ENCODE measurements around the gene COL25A1.

Gene COL25A1

DNA sequence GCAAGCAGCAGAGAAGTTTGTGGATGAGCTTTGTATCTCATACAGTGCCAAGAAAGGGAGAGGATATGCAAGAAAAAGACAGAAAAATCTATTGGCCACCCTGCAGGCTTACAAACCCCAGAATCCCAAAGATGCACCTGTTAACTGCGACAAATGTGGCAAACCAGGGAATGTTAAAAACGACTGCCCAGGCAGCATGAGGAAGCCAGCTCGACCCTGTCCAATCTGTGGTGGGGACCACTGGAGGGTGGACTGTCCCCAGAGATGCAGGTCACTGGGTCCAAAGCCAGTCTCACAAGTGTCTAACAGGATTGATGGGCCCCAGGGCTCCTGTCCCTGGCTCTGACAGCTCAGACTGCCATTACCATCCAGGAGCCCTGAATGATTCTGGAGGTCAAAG, 12.9 kb upstream of the COL25A1 start:
- Mint-ChIP-seq H3K27ac (no peak overlapping the region), H3K36me3 (ENCODE audit: low read depth) (no peaks in the 10 kb centered on the region), H3K9me3 (peaks cover 22% of the 10 kb centered on the region), H3K27me3 (ENCODE audit: low read depth) (no peaks in the 10 kb centered on the region), H3K4me1 (no peaks in the 10 kb centered on the region), H3K4me3 (no peak overlapping the region)
- TF ChIP-seq, protein P1, sequence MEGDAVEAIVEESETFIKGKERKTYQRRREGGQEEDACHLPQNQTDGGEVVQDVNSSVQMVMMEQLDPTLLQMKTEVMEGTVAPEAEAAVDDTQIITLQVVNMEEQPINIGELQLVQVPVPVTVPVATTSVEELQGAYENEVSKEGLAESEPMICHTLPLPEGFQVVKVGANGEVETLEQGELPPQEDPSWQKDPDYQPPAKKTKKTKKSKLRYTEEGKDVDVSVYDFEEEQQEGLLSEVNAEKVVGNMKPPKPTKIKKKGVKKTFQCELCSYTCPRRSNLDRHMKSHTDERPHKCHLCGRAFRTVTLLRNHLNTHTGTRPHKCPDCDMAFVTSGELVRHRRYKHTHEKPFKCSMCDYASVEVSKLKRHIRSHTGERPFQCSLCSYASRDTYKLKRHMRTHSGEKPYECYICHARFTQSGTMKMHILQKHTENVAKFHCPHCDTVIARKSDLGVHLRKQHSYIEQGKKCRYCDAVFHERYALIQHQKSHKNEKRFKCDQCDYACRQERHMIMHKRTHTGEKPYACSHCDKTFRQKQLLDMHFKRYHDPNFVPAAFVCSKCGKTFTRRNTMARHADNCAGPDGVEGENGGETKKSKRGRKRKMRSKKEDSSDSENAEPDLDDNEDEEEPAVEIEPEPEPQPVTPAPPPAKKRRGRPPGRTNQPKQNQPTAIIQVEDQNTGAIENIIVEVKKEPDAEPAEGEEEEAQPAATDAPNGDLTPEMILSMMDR (IDR thresholded peaks at IDR 0.05; ENCODE audit: unreplicated experiment in 3 of 3): no peak

DNA sequence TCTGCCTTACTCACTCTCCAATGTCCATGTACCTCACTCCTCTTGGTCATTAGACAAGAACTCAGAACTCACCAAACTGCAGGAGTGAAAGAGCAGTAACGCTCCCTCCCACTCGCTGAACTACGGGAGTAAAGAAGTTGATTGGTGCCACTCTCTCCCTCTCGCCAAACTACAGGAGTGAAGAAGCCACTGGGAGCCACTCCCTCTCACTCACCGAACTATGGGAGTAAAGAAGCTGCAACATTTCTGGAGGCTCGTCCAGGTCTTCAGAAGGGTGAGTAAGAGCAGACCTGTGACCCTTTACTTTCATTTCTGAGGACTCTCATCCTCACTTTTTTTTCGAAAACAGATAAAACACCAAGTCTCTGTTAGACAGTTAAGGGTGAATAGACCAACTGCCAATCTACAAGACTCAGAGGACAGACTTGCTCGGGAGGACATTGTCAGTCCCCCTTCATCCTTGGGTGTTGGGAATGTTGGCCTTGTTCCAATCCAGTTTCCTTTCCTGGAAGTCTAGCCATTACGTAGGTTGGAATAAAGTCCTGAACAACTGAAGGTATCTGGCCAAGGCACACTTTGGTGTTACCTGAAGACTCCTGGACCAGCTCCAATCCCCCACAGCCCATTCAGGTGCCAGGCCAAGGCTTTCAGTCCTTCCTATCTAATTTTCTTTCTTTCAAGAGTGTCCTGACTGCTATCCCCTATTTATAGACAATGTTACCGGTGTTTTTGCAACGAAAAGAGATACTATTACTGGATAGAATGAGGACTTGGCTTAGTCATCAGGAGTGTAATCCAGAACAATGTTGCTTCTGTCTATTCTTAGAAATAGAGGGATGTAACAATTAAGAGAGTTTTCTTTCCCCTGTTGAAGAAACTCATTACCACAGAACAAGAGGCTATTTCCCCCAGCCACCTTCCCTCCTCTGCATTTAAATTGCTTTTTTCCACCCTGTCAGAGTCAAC, 11.0 kb upstream of the COL25A1 start:
- Mint-ChIP-seq H3K9me3 (peaks cover 17% of the 10 kb centered on the region), H3K4me1 (no peaks in the 10 kb centered on the region), H3K36me3 (ENCODE audit: low read depth) (no peaks in the 10 kb centered on the region), H3K27me3 (ENCODE audit: low read depth) (no peaks in the 10 kb centered on the region), H3K4me3 (no peak overlapping the region), H3K27ac (no peak overlapping the region)
- TF ChIP-seq, protein P1 (IDR thresholded peaks at IDR 0.05; ENCODE audit: unreplicated experiment in 3 of 3): no peak

DNA sequence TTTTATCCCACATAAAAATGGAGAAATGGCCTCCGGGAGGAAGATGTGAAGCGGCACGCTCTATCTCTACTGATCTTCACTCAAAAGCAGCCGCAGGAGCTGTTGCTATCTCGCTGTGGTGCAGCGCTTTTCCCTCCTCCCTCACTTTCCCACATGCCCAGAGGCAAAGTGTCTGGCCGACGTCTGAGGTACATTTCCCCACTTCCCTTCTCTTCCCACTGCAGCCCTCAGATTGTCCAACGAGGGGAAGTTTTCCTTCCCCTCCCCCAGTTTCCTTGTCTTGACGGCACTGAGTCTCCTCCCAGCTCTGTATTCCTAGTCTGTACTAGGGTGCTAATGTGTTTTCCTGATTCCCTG, 660 bp upstream of the COL25A1 start:
- TF ChIP-seq, protein P1 (IDR thresholded peaks at IDR 0.05; ENCODE audit: unreplicated experiment in 3 of 3): no peak
- H3K9me3 Mint-ChIP-seq: no peaks in the 10 kb centered on the region
- peak overlapping the region; percentile 84 to 93 (median 91) for H3K4me3 Mint-ChIP-seq
- peaks cover 7% of the 10 kb centered on the region for H3K36me3 Mint-ChIP-seq (ENCODE audit: low read depth)
- H3K4me1 Mint-ChIP-seq: peaks cover 24% of the 10 kb centered on the region
- H3K27ac Mint-ChIP-seq: peak overlapping the region; percentile 80 to 95 (median 88)
- H3K27me3 Mint-ChIP-seq (ENCODE audit: low read depth): peaks cover 10% of the 10 kb centered on the region

DNA sequence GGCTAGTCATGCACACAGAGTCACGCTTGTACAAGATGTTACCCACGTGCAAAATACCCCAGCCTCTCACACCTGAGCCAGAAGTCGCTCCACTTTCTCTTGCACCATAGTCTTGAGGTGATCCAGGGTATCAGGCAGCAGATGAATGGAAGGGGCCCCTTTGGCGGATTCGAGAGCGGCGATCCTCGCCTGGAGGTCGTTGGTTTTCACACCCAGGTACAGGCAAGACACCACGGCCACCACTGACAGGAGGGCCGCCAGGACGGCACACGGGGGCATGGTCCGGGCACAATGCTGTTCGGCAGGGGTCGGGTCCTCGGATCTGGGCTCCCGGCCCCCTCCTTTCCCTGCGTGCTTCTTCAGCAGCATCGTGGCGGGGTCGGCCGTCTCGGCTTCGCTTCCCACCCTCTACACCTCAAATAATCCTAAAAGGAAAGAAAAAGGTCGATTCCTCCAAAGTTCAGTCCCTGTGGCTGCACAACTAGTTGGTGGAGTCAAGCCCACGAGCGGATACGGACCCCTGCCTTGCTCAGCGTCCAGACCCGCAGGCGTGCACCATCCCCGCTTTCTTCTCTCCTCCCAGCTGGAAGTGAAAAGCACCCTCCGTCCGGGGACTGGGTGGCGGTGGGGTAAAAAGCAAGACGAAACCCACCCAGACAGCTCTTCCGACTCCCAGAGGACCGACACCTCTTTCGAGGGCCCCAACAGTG, 652 bp downstream of the COL25A1 start:
- H3K9me3 Mint-ChIP-seq: no peaks in the 10 kb centered on the region
- H3K27ac Mint-ChIP-seq: peak overlapping the region; percentile 72 to 88 (median 87)
- peaks cover 7% of the 10 kb centered on the region for H3K36me3 Mint-ChIP-seq (ENCODE audit: low read depth)
- H3K4me3 Mint-ChIP-seq: peak overlapping the region; percentile 84 to 93 (median 91)
- H3K27me3 Mint-ChIP-seq (ENCODE audit: low read depth): peaks cover 10% of the 10 kb centered on the region
- peaks cover 24% of the 10 kb centered on the region for H3K4me1 Mint-ChIP-seq
- TF ChIP-seq, protein P1 (IDR thresholded peaks at IDR 0.05; ENCODE audit: unreplicated experiment in 3 of 3): no peak

DNA sequence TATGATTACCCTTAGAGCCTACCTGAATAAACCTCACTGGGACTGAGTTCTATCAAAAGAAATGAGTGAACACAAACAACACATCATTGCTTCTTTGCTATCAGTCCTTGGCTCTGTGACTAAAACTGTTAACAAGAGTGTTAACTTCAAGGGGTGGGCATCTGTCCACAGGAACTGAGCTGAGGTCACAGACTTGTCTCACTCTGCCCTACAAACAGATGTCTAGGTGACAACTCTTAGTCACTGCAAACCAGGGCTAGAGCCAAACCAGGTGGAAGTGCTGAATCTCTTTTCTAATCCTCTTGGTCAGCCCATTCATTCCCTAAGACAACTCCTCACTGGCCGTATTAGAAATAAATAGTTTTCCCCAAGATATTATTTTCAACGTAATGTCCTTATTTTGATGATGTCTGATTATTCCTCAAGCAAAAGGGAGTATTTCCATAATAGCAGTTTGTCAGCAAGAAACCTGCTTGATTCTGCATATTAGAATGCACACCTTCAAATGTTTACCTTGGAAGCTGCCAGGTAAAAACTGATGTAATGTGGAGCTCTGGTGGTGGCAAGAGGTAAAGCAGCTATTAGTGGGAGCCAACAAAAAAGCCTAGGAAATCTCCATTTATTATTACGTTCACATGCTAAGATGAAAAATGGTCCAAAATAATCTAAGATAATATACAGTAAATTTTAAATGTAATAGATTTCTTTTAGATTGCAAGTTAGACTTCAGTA, 4.0 kb downstream of the COL25A1 start:
- Mint-ChIP-seq H3K9me3 (no peaks in the 10 kb centered on the region), H3K27ac (no peak overlapping the region), H3K4me1 (peaks cover 28% of the 10 kb centered on the region), H3K36me3 (ENCODE audit: low read depth) (peaks cover 13% of the 10 kb centered on the region), H3K4me3 (peak overlapping the region in 1 of 3 experiments; percentile 26), H3K27me3 (ENCODE audit: low read depth) (peaks cover 10% of the 10 kb centered on the region)
- TF ChIP-seq, protein P1 (IDR thresholded peaks at IDR 0.05; ENCODE audit: unreplicated experiment in 3 of 3): peak; percentile 67 to 70 (median 68)
